ENCODE measurements around the gene MXD1. TPM values are rescaled to one million over a fixed set of nuclear protein-coding genes. Genes with fewer than 3 reads are reported as not detected.
A peak's percentile ranks its signal among the peaks of the same experiment; 100 is the strongest.

The MXD1 gene
- total and polyA plus RNA-seq, 2 experiments from 2014 or later: 1.8 to 3.9 TPM

GRCh38 chr2:69936906-69937305, 22.0 kb downstream of the MXD1 start:
- H3K36me3 ChIP-seq (ENCODE audit: insufficient read depth): no peaks in the 10 kb centered on the region
- H3K4me3 ChIP-seq: no peak overlapping the region
- Mint-ChIP-seq H3K4me1 (peaks cover 30% of the 10 kb centered on the region), H3K36me3 (ENCODE audit: low read depth) (peaks cover 6% of the 10 kb centered on the region), H3K27ac (no peak overlapping the region), H3K9me3 (no peaks in the 10 kb centered on the region), H3K4me3 (no peak overlapping the region), H3K27me3 (ENCODE audit: insufficient read depth, low read depth, poor library complexity) (peaks cover 6% of the 10 kb centered on the region)
- H3K79me2 ChIP-seq (replicated peaks; ENCODE audit: insufficient read depth): no peaks in the 10 kb centered on the region
- no peak overlapping the region for H3K27ac ChIP-seq (ENCODE audit: low read depth)
- peaks cover 13% of the 10 kb centered on the region for H3K4me1 ChIP-seq (ENCODE audit: insufficient read depth)
- ATAC-seq: no peak; the same call in 1 of the 3 replicates
- no peaks in the 10 kb centered on the region for H4K20me1 ChIP-seq (replicated peaks; ENCODE audit: insufficient read depth)
- peak; percentile 41 for DNase-seq (ENCODE audit: low spot score)
- H3K27me3 ChIP-seq (ENCODE audit: insufficient read depth): no peaks in the 10 kb centered on the region
- H3K4me2 ChIP-seq: no peak overlapping the region
- no peaks in the 10 kb centered on the region for H3K9me2 ChIP-seq (ENCODE audit: insufficient read depth)
- H2AFZ ChIP-seq: no peak overlapping the region
- TF ChIP-seq POLR2AphosphoS5 (IDR thresholded peaks at IDR 0.05; ENCODE audit: low read depth) (no peak), ZNF331 (CRISPR knock-in tag; IDR thresholded peaks at IDR 0.05; ENCODE audit: low read depth) (no peak), ETS1 (IDR thresholded peaks at IDR 0.05) (no peak), JUNB (IDR thresholded peaks at IDR 0.05; ENCODE audit: unreplicated experiment) (no peak), NANOG (IDR thresholded peaks at IDR 0.05; ENCODE audit: borderline replicate concordance) (no peak), CREB1 (CRISPR knock-in tag; IDR thresholded peaks at IDR 0.05; ENCODE audit: low read depth) (no peak), STAT1 (IDR thresholded peaks at IDR 0.05; ENCODE audit: unreplicated experiment) (no peak), EZH2phosphoT487 (IDR thresholded peaks at IDR 0.05; ENCODE audit: unreplicated experiment) (no peak), ZNF462 (CRISPR knock-in tag; IDR thresholded peaks at IDR 0.05) (no peak), ZNF114 (CRISPR knock-in tag; IDR thresholded peaks at IDR 0.05) (no peak), REST (IDR thresholded peaks at IDR 0.05; ENCODE audit: unreplicated experiment) (no peak), CTCF (conservative IDR thresholded peaks at IDR 0.05; ENCODE audit: low read depth in 2 of 2) (no peak)
- H3F3A ChIP-seq (replicated peaks; ENCODE audit: low read depth): no peaks in the 10 kb centered on the region

Measured in GM23338 (cell line).